ENCODE data around the gene KATNAL1. TPM values are rescaled to one million over a fixed set of nuclear protein-coding genes. Genes with fewer than 3 reads are reported as not detected.

KATNAL1 gene
- total RNA-seq, 1 donor from 2014 or later: 29.3 TPM

GRCh38 chr13:30338952-30339351, 31.6 kb upstream of the KATNAL1 start:
- H3K27ac Mint-ChIP-seq (ENCODE audit: unreplicated experiment): no peak overlapping the region
- H3K4me1 Mint-ChIP-seq (ENCODE audit: unreplicated experiment): peaks cover 41% of the 10 kb centered on the region
- H3K36me3 Mint-ChIP-seq (ENCODE audit: unreplicated experiment): no peaks in the 10 kb centered on the region

GRCh38 chr13:30338331-30338851, 31.0 kb upstream of the KATNAL1 start:
- Mint-ChIP-seq H3K4me1 (ENCODE audit: unreplicated experiment) (peaks cover 41% of the 10 kb centered on the region), H3K9me3 (ENCODE audit: unreplicated experiment) (no peaks in the 10 kb centered on the region), H3K4me3 (ENCODE audit: unreplicated experiment) (no peak overlapping the region), H3K27ac (ENCODE audit: unreplicated experiment) (no peak overlapping the region), H3K36me3 (ENCODE audit: unreplicated experiment) (no peaks in the 10 kb centered on the region), H3K27me3 (ENCODE audit: unreplicated experiment) (no peaks in the 10 kb centered on the region)
- peak; percentile 56 for DNase-seq (ENCODE audit: extremely low spot score, unreplicated experiment)
- no peak for TF ChIP-seq CTCF (IDR thresholded peaks at IDR 0.05)

More at GRCh38 chr13:30338952-30339351, 31.6 kb upstream of the KATNAL1 start:
- Mint-ChIP-seq H3K9me3 (ENCODE audit: unreplicated experiment) (no peaks in the 10 kb centered on the region), H3K4me3 (ENCODE audit: unreplicated experiment) (no peak overlapping the region), H3K27me3 (ENCODE audit: unreplicated experiment) (no peaks in the 10 kb centered on the region)
- DNase-seq (ENCODE audit: extremely low spot score, unreplicated experiment): peak; percentile 2
- no peak for TF ChIP-seq CTCF (IDR thresholded peaks at IDR 0.05)

GRCh38 chr13:30337061-30337610, 29.8 kb upstream of the KATNAL1 start:
- no peak for TF ChIP-seq CTCF (IDR thresholded peaks at IDR 0.05)
- peaks cover 34% of the 10 kb centered on the region for H3K4me1 Mint-ChIP-seq (ENCODE audit: unreplicated experiment)
- H3K9me3 Mint-ChIP-seq (ENCODE audit: unreplicated experiment): no peaks in the 10 kb centered on the region
- H3K36me3 Mint-ChIP-seq (ENCODE audit: unreplicated experiment): no peaks in the 10 kb centered on the region
- H3K4me3 Mint-ChIP-seq (ENCODE audit: unreplicated experiment): no peak overlapping the region
- no peak overlapping the region for H3K27ac Mint-ChIP-seq (ENCODE audit: unreplicated experiment)
- no peak for DNase-seq (ENCODE audit: extremely low spot score, unreplicated experiment)
- H3K27me3 Mint-ChIP-seq (ENCODE audit: unreplicated experiment): no peaks in the 10 kb centered on the region

GRCh38 chr13:30334663-30335386, 27.5 kb upstream of the KATNAL1 start:
- TF ChIP-seq CTCF (IDR thresholded peaks at IDR 0.05): peak; percentile 39

GRCh38 chr13:30333616-30334015, 26.3 kb upstream of the KATNAL1 start:
- H3K27ac Mint-ChIP-seq (ENCODE audit: unreplicated experiment): no peak overlapping the region
- no peaks in the 10 kb centered on the region for H3K9me3 Mint-ChIP-seq (ENCODE audit: unreplicated experiment)
- H3K4me3 Mint-ChIP-seq (ENCODE audit: unreplicated experiment): no peak overlapping the region
- no peak for DNase-seq (ENCODE audit: extremely low spot score, unreplicated experiment)
- TF ChIP-seq CTCF (IDR thresholded peaks at IDR 0.05): no peak
- no peaks in the 10 kb centered on the region for H3K27me3 Mint-ChIP-seq (ENCODE audit: unreplicated experiment)
- H3K4me1 Mint-ChIP-seq (ENCODE audit: unreplicated experiment): peaks cover 27% of the 10 kb centered on the region
- peaks cover 2% of the 10 kb centered on the region for H3K36me3 Mint-ChIP-seq (ENCODE audit: unreplicated experiment)

More at GRCh38 chr13:30334663-30335386, 27.5 kb upstream of the KATNAL1 start:
- Mint-ChIP-seq H3K36me3 (ENCODE audit: unreplicated experiment) (peaks cover 2% of the 10 kb centered on the region), H3K27me3 (ENCODE audit: unreplicated experiment) (no peaks in the 10 kb centered on the region), H3K4me3 (ENCODE audit: unreplicated experiment) (no peak overlapping the region), H3K4me1 (ENCODE audit: unreplicated experiment) (peaks cover 21% of the 10 kb centered on the region), H3K9me3 (ENCODE audit: unreplicated experiment) (no peaks in the 10 kb centered on the region), H3K27ac (ENCODE audit: unreplicated experiment) (no peak overlapping the region)
- no peak for DNase-seq (ENCODE audit: extremely low spot score, unreplicated experiment)
